Measurements from ENCODE around the gene UGT1A10.
A peak's percentile ranks its signal among the peaks of the same experiment; 100 is the strongest.

Gene UGT1A10

DNA sequence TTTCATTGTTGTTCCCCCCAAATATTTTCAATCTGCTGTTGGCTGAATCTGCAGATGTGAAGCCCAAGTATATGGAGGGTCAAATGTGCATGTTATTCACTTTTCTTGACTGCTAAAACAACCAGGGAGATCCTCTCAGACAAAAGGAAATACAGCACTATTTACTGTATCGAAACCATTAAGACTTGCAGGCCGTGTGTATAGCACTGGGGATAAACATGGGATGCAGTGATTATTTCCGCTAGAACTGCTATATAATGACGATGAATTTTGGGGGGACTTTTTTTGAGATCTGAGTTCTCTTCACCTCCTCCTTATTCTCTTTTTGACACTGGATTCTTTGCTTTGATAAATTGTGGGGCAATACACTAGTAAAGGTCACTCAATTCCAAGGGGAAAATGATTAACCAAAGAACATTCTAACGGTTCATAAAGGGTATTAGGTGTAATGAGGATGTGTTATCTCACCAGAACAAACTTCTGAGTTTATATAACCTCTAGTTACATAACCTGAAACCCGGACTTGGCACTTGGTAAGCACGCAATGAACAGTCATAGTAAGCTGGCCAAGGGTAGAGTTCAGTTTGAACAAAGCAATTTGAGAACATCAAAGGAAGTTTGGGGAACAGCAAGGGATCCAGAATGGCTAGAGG is 120.3 kb downstream of the UGT1A10 start:
- no CpG with 5 or more reads among the region's 7 CpGs for WGBS (ENCODE audit: extremely low coverage, insufficient coverage, low lambda C conversion rate)
- H2BK15ac ChIP-seq (replicated peaks; ENCODE audit: low read depth), result no peak overlapping the region
- no peak overlapping the region for H3K27ac ChIP-seq (ENCODE audit: low read depth, low read length)
- H3K18ac ChIP-seq (ENCODE audit: low read length), result no peak overlapping the region
- H2AK5ac ChIP-seq (ENCODE audit: low read length), result no peak overlapping the region
- no peak overlapping the region for H3K9ac ChIP-seq (ENCODE audit: low read length)
- H3K79me2 ChIP-seq (ENCODE audit: control insufficient read depth, insufficient read depth, low read length), result no peaks in the 10 kb centered on the region
- H4K8ac ChIP-seq (ENCODE audit: low read depth, low read length), result no peak overlapping the region
- H3K79me1 ChIP-seq (ENCODE audit: low read length), result no peaks in the 10 kb centered on the region
- no peaks in the 10 kb centered on the region for H3K27me3 ChIP-seq (ENCODE audit: insufficient read depth, low read length, poor library complexity)
- H3K4me2 ChIP-seq (ENCODE audit: low read length), result no peak overlapping the region
- H3K36me3 ChIP-seq (ENCODE audit: control insufficient read depth, insufficient read depth, low read length), result no peaks in the 10 kb centered on the region
- no peak overlapping the region for H2BK5ac ChIP-seq (ENCODE audit: low read length)
- no peak overlapping the region for H3K4ac ChIP-seq (ENCODE audit: low read depth, low read length)
- H3K56ac ChIP-seq (ENCODE audit: low read length), result no peak overlapping the region
- no peak for DNase-seq
- no peak overlapping the region for H3K4me3 ChIP-seq (ENCODE audit: low read length)
- no peak overlapping the region for H4K5ac ChIP-seq (ENCODE audit: low read length)
- no peak overlapping the region for H3K23ac ChIP-seq (ENCODE audit: low read length)
- H3K4me1 ChIP-seq (ENCODE audit: control insufficient read depth, low read depth, low read length), result no peaks in the 10 kb centered on the region
- H2BK120ac ChIP-seq (ENCODE audit: low read depth, low read length), result no peak overlapping the region

DNA sequence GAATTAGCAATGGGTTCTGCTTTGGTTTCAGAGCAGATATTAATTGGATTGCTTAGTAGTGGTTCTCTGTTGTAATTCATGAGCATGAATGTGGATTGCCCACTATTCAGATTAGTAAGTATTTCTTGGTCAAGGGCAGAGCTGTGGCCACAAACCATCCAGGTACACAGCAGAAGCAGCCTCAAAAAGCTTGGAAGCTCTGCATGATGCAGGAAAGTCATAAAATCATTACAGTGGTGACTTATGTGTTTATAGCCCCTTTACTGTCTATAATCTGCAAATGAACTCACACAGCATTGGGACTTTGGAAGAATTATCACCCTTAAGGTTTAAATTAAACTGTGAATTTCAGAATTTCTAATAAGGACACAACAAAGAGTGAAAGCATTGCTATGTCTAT is 121.9 kb downstream of the UGT1A10 start:
- H3K23ac ChIP-seq (ENCODE audit: low read length), result no peak overlapping the region
- no peak overlapping the region for H3K9ac ChIP-seq (ENCODE audit: low read length)
- no peak overlapping the region for H3K4me2 ChIP-seq (ENCODE audit: low read length)
- H3K79me2 ChIP-seq (ENCODE audit: control insufficient read depth, insufficient read depth, low read length), result no peaks in the 10 kb centered on the region
- H3K4ac ChIP-seq (ENCODE audit: low read depth, low read length), result no peak overlapping the region
- H2BK120ac ChIP-seq (ENCODE audit: low read depth, low read length), result no peak overlapping the region
- no peaks in the 10 kb centered on the region for H3K36me3 ChIP-seq (ENCODE audit: control insufficient read depth, insufficient read depth, low read length)
- H4K5ac ChIP-seq (ENCODE audit: low read length), result no peak overlapping the region
- no peaks in the 10 kb centered on the region for H3K4me1 ChIP-seq (ENCODE audit: control insufficient read depth, low read depth, low read length)
- H2AK5ac ChIP-seq (ENCODE audit: low read length), result no peak overlapping the region
- no peak overlapping the region for H3K56ac ChIP-seq (ENCODE audit: low read length)
- H3K27ac ChIP-seq (ENCODE audit: low read depth, low read length), result no peak overlapping the region
- H3K4me3 ChIP-seq (ENCODE audit: low read length), result no peak overlapping the region
- no peak overlapping the region for H2BK15ac ChIP-seq (replicated peaks; ENCODE audit: low read depth)
- DNase-seq, result no peak
- no peaks in the 10 kb centered on the region for H3K79me1 ChIP-seq (ENCODE audit: low read length)
- no peak overlapping the region for H2BK5ac ChIP-seq (ENCODE audit: low read length)
- no peaks in the 10 kb centered on the region for H3K27me3 ChIP-seq (ENCODE audit: insufficient read depth, low read length, poor library complexity)
- no peak overlapping the region for H4K8ac ChIP-seq (ENCODE audit: low read depth, low read length)
- H3K18ac ChIP-seq (ENCODE audit: low read length), result no peak overlapping the region

DNA sequence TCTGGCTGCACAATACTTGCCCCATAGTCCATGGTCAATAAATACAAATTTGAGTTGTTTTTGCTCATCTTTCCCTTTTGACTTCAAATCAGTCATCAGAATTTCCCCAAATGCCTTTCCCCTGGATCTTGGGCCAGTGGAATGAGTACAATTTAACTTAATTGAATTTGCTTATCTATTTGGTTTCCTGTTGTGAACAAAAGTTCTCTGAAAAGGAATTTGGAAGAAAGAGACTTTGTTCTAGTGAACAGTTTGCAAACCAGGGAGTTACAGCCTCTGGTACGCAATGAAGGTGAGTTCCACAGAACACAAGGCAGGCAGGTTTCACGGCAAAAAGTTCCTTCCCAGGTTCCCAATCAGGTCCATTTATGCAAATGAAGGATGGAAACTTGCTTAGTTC is 122.6 kb downstream of the UGT1A10 start:
- H3K4me1 ChIP-seq (ENCODE audit: control insufficient read depth, low read depth, low read length), result no peaks in the 10 kb centered on the region
- H3K79me2 ChIP-seq (ENCODE audit: control insufficient read depth, insufficient read depth, low read length), result no peaks in the 10 kb centered on the region
- H3K9ac ChIP-seq (ENCODE audit: low read length), result no peak overlapping the region
- H4K8ac ChIP-seq (ENCODE audit: low read depth, low read length), result no peak overlapping the region
- H3K23ac ChIP-seq (ENCODE audit: low read length), result no peak overlapping the region
- H3K4ac ChIP-seq (ENCODE audit: low read depth, low read length), result no peak overlapping the region
- WGBS (ENCODE audit: extremely low coverage, insufficient coverage, low lambda C conversion rate), result no CpG with 5 or more reads among the region's 2 CpGs
- no peak overlapping the region for H3K18ac ChIP-seq (ENCODE audit: low read length)
- H3K4me3 ChIP-seq (ENCODE audit: low read length), result no peak overlapping the region
- H2BK15ac ChIP-seq (replicated peaks; ENCODE audit: low read depth), result no peak overlapping the region
- no peak overlapping the region for H3K56ac ChIP-seq (ENCODE audit: low read length)
- DNase-seq, result peak; percentile 1
- H3K27ac ChIP-seq (ENCODE audit: low read depth, low read length), result no peak overlapping the region
- no peak overlapping the region for H2BK120ac ChIP-seq (ENCODE audit: low read depth, low read length)
- H2BK5ac ChIP-seq (ENCODE audit: low read length), result no peak overlapping the region
- no peaks in the 10 kb centered on the region for H3K27me3 ChIP-seq (ENCODE audit: insufficient read depth, low read length, poor library complexity)
- no peak overlapping the region for H4K5ac ChIP-seq (ENCODE audit: low read length)
- no peaks in the 10 kb centered on the region for H3K36me3 ChIP-seq (ENCODE audit: control insufficient read depth, insufficient read depth, low read length)
- H3K79me1 ChIP-seq (ENCODE audit: low read length), result no peaks in the 10 kb centered on the region
- no peak overlapping the region for H3K4me2 ChIP-seq (ENCODE audit: low read length)
- H2AK5ac ChIP-seq (ENCODE audit: low read length), result no peak overlapping the region

DNA sequence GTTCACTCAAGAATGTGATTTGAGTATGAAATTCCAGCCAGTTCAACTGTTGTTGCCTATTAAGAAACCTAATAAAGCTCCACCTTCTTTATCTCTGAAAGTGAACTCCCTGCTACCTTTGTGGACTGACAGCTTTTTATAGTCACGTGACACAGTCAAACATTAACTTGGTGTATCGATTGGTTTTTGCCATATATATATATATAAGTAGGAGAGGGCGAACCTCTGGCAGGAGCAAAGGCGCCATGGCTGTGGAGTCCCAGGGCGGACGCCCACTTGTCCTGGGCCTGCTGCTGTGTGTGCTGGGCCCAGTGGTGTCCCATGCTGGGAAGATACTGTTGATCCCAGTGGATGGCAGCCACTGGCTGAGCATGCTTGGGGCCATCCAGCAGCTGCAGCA is 123.8 kb downstream of the UGT1A10 start, which contains the start of gene UGT1A1:
UGT1A1 (plus strand) TSS at position 228 of the 400 bp plus-strand sequence; CDS start at position 246, 18 bp downstream.
- Histone ChIP-seq H3K27me3 (ENCODE audit: insufficient read depth, low read length, poor library complexity) (no peaks in the 10 kb centered on the region), H2BK120ac (ENCODE audit: low read depth, low read length) (no peak within 1 kb of the TSS), H3K27ac (ENCODE audit: low read depth, low read length) (no peak within 1 kb of the TSS), H3K79me1 (ENCODE audit: low read length) (no peaks in the 10 kb centered on the region), H3K79me2 (ENCODE audit: control insufficient read depth, insufficient read depth, low read length) (no peaks in the 10 kb centered on the region), H3K9ac (ENCODE audit: low read length) (no peak within 1 kb of the TSS), H3K18ac (ENCODE audit: low read length) (no peak within 1 kb of the TSS), H4K5ac (ENCODE audit: low read length) (no peak within 1 kb of the TSS), H2BK15ac (replicated peaks; ENCODE audit: low read depth) (no peak within 1 kb of the TSS), H2BK5ac (ENCODE audit: low read length) (no peak within 1 kb of the TSS), H3K36me3 (ENCODE audit: control insufficient read depth, insufficient read depth, low read length) (no peaks in the 10 kb centered on the region), H3K4ac (ENCODE audit: low read depth, low read length) (no peak within 1 kb of the TSS), H3K56ac (ENCODE audit: low read length) (no peak within 1 kb of the TSS), H3K23ac (ENCODE audit: low read length) (no peak within 1 kb of the TSS), H2AK5ac (ENCODE audit: low read length) (no peak within 1 kb of the TSS), H3K4me2 (ENCODE audit: low read length) (no peak within 1 kb of the TSS), H3K4me1 (ENCODE audit: control insufficient read depth, low read depth, low read length) (no peaks in the 10 kb centered on the region), H4K8ac (ENCODE audit: low read depth, low read length) (no peak within 1 kb of the TSS), H3K4me3 (ENCODE audit: low read length) (no peak within 1 kb of the TSS)
- whole genome bisulfite sequencing (ENCODE audit: extremely low coverage, insufficient coverage, low lambda C conversion rate), result no CpG with 5 or more reads among the region's 6 CpGs
- DNase-seq, result no peak

DNA sequence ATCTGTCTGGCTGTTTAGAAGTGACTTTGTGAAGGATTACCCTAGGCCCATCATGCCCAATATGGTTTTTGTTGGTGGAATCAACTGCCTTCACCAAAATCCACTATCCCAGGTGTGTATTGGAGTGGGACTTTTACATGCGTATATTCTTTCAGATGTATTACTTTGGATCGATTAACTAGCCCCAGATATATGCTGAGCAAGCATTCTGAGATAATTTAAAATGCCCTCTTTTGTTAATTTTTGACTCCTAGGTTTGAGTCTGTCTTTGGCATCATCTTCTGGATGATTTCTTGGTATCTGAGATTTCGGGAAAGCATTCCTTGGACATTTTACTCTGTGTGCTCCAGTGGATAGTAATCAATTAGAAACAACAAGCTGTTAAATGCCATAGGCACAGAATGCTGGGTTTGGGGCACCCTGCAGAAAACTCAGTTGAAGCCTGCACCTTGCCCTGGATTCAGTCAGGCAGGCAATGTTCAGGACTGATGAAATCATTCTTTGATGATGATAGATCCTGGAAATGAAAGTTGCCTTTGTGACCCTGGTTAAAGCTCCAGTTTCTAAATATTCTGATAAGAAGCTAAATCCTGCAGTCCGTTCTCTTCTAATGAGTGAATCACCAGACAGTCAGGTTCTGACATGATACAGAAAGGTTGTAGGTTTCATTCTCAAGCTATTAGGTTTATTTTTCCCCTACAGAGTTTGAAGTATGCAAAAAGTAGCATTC is 125.0 kb downstream of the UGT1A10 start:
- Histone ChIP-seq H3K56ac (ENCODE audit: low read length) (no peak overlapping the region), H3K4me1 (ENCODE audit: control insufficient read depth, low read depth, low read length) (no peaks in the 10 kb centered on the region), H2AK5ac (ENCODE audit: low read length) (no peak overlapping the region), H2BK15ac (replicated peaks; ENCODE audit: low read depth) (no peak overlapping the region), H3K36me3 (ENCODE audit: control insufficient read depth, insufficient read depth, low read length) (no peaks in the 10 kb centered on the region), H3K4ac (ENCODE audit: low read depth, low read length) (no peak overlapping the region), H4K8ac (ENCODE audit: low read depth, low read length) (no peak overlapping the region), H3K23ac (ENCODE audit: low read length) (no peak overlapping the region), H3K27ac (ENCODE audit: low read depth, low read length) (no peak overlapping the region), H3K4me3 (ENCODE audit: low read length) (no peak overlapping the region), H4K5ac (ENCODE audit: low read length) (no peak overlapping the region), H3K79me2 (ENCODE audit: control insufficient read depth, insufficient read depth, low read length) (no peaks in the 10 kb centered on the region), H3K27me3 (ENCODE audit: insufficient read depth, low read length, poor library complexity) (no peaks in the 10 kb centered on the region), H3K79me1 (ENCODE audit: low read length) (no peaks in the 10 kb centered on the region), H3K18ac (ENCODE audit: low read length) (no peak overlapping the region), H3K9ac (ENCODE audit: low read length) (no peak overlapping the region), H3K4me2 (ENCODE audit: low read length) (no peak overlapping the region), H2BK120ac (ENCODE audit: low read depth, low read length) (no peak overlapping the region), H2BK5ac (ENCODE audit: low read length) (no peak overlapping the region)
- DNase-seq, result no peak
- no CpG with 5 or more reads among the region's 4 CpGs for WGBS (ENCODE audit: extremely low coverage, insufficient coverage, low lambda C conversion rate)
